ENCODE data around the gene UPK2. TPM values are rescaled to one million over a fixed set of nuclear protein-coding genes. Genes with fewer than 3 reads are reported as not detected.

The UPK2 gene
- total RNA-seq, 1 donor from 2014 or later = not detected

DNA sequence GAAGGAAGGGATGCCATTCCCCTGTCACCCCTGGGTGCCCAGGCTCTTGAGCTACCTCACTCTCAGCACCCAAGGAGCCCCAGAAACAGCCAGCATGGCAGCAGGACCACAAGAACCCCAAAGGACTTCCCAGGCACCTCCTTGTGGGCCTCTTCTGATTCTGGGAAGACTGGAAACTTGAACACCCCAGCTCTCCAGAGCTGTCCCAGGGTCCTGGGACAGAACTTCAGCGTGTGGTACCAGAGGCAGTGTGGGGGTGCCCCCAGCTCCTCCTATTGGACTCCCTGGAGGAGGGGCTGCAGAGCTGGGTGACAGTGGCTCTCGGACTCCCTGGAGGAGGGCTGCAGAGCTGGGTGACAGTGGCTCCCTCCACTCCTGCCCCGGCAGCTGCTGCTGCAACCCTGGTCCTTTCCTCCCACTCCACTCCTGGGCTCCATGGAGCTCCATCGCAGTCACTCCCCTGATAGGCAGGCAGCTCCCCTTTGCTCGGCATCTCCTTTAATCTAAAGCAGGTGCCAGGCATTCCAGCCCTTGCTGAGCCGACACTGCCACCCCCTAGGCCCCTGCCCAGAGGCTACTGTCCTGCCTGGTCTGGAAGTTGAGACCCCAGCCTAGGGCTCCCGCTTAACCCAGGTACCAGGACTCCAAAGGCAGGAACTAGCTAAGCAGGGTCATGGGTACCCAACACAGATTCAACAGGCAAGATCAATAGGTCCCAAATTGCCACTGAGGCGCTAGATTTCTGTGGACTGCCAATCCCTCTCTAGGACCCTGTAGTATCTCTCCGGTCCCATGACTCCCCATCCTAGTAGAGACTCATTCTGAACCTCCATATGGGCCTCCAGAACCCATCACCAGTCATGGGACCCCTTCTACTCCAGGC is 33.1 kb upstream of the UPK2 start:
- Mint-ChIP-seq H3K9me3 (ENCODE audit: unreplicated experiment) (peaks cover 14% of the 10 kb centered on the region), H3K4me3 (ENCODE audit: unreplicated experiment) (peak overlapping the region; percentile 87), H3K27me3 (ENCODE audit: unreplicated experiment) (peaks cover 8% of the 10 kb centered on the region), H3K36me3 (ENCODE audit: unreplicated experiment) (no peaks in the 10 kb centered on the region), H3K4me1 (ENCODE audit: low read depth, unreplicated experiment) (peaks cover 41% of the 10 kb centered on the region), H3K27ac (ENCODE audit: unreplicated experiment) (no peak overlapping the region)
- TF ChIP-seq, protein P1, sequence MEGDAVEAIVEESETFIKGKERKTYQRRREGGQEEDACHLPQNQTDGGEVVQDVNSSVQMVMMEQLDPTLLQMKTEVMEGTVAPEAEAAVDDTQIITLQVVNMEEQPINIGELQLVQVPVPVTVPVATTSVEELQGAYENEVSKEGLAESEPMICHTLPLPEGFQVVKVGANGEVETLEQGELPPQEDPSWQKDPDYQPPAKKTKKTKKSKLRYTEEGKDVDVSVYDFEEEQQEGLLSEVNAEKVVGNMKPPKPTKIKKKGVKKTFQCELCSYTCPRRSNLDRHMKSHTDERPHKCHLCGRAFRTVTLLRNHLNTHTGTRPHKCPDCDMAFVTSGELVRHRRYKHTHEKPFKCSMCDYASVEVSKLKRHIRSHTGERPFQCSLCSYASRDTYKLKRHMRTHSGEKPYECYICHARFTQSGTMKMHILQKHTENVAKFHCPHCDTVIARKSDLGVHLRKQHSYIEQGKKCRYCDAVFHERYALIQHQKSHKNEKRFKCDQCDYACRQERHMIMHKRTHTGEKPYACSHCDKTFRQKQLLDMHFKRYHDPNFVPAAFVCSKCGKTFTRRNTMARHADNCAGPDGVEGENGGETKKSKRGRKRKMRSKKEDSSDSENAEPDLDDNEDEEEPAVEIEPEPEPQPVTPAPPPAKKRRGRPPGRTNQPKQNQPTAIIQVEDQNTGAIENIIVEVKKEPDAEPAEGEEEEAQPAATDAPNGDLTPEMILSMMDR (IDR thresholded peaks at IDR 0.05; ENCODE audit: partially characterized antibody, unreplicated experiment) = no peak
- DNase-seq = no peak

DNA sequence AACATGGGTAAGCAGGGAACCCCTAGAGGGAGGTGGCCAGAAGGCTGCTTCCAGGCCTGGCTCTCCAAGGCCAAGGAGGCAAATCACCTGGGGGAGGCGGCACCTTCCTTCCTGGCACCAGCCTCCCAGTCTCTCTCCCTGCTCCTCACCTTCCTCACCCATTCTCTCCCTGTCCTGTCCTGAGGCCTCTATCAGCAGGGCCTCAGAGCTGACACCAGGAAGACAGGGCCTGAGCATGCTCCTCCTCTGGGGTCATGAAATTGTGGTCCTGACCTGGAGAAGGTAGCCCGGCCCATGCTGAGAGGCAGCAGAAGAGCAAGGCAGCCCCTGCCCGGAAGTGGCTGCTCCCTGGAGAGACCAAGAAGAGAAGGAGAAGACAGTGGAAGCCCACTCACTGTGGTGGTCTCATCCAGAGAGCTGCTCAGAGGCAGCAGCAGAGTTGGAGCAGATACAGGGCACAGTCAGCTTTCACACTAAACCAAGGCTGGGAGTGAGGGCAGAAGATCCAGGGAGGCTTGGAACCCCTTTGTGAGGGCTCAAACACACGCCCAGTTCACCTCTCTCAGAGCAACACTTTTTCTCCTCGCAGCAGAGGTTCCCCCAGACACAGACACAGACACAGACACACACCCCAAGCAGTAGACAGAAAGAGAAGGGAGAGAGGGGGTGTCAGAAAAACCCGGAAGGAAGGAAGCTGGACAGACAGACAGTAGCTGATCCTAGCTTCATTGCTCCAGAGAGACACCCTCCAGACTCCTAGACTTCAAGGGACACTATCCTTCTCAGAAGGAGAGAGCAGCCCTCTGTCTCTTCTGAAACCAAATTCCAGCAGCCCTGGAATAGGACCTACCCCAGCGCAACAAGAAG is 32.1 kb upstream of the UPK2 start:
- H3K27ac Mint-ChIP-seq (ENCODE audit: unreplicated experiment) = peak overlapping the region; percentile 11
- H3K4me1 Mint-ChIP-seq (ENCODE audit: low read depth, unreplicated experiment) = peaks cover 41% of the 10 kb centered on the region
- TF ChIP-seq, protein P1 (IDR thresholded peaks at IDR 0.05; ENCODE audit: partially characterized antibody, unreplicated experiment) = no peak
- peaks cover 8% of the 10 kb centered on the region for H3K27me3 Mint-ChIP-seq (ENCODE audit: unreplicated experiment)
- H3K4me3 Mint-ChIP-seq (ENCODE audit: unreplicated experiment) = peak overlapping the region; percentile 87
- H3K36me3 Mint-ChIP-seq (ENCODE audit: unreplicated experiment) = no peaks in the 10 kb centered on the region
- DNase-seq = no peak
- H3K9me3 Mint-ChIP-seq (ENCODE audit: unreplicated experiment) = peaks cover 17% of the 10 kb centered on the region

DNA sequence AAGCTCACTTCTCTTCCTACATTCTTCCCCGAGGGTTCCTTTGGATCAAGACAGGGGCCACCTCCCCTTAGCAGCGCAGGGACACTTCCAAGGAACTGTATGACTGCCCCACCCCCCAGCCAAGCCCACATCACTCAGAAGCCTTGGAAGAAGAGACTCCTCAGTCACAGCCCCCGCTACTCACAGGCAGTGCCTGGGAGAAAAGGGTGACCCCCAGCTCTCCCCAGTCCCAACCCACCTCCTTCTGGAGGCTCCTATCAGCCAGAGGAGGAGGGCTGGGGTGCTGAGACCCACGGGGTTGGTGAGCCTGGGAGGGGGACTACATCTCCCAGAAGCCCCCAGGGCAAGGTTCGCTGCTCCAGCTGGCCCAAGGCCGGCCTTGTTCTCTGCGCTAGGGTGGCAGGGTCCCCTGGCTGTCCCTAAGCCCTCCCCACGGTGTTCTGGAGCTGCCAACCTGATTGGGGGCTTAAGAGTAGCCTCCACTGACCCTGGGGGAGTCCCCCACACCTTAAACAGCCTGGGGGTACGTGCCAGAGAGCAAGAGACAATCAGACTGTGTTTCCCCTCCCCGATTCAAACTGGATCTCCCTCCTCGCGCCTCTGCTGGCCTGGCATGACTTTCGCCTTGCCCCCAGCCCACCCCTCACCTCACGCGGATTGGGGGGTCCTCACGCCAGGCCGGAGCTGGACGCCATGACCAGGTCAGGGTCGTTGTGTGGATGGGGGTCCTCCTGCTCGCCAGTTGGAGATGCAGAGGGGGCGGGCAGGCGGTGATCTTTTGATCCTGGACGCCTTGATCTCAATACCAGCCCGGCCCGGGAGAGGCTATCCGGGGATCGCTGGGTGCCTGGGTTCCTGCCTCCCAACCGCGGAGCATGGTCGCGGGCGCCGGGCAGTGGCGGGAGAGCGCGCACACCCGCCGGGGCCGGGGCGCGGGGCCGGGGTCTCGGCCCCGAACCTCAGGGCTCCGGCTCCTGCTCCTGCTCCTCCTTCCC is 31.2 kb upstream of the UPK2 start:
- TF ChIP-seq, protein P1 (IDR thresholded peaks at IDR 0.05; ENCODE audit: partially characterized antibody, unreplicated experiment) = no peak
- H3K36me3 Mint-ChIP-seq (ENCODE audit: unreplicated experiment) = no peaks in the 10 kb centered on the region
- H3K4me1 Mint-ChIP-seq (ENCODE audit: low read depth, unreplicated experiment) = peaks cover 34% of the 10 kb centered on the region
- DNase-seq = peak; percentile 82
- H3K27me3 Mint-ChIP-seq (ENCODE audit: unreplicated experiment) = peaks cover 8% of the 10 kb centered on the region
- H3K4me3 Mint-ChIP-seq (ENCODE audit: unreplicated experiment) = peak overlapping the region; percentile 87
- peak overlapping the region; percentile 11 for H3K27ac Mint-ChIP-seq (ENCODE audit: unreplicated experiment)
- H3K9me3 Mint-ChIP-seq (ENCODE audit: unreplicated experiment) = peaks cover 16% of the 10 kb centered on the region

DNA sequence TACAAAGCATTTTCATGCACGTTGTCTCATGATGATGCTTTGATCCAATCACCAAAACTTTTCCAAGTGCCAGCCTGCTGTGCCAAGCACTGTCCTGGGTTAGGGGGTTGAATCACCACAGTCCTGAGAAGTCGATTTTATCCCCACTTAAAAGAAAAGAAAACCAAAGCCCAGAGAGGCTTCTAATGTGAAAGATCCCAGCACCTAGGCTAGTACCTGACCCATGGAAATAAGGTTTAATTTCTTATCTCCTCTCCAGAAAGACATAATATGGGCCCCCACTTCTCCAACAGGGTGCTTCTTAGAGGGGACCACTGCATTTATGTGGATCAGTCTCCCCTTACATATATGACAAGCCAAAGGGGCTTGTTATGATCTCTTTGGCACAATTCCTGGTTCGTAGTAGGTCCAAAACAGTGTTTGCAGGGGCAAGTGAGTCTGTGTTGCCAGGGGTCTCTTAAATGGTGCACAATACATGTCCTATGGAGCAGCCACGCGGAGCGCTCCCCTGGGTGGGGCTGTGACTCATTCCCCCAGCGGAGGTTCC is 28.5 kb upstream of the UPK2 start:
- Mint-ChIP-seq H3K36me3 (ENCODE audit: unreplicated experiment) (no peaks in the 10 kb centered on the region), H3K4me1 (ENCODE audit: low read depth, unreplicated experiment) (peaks cover 25% of the 10 kb centered on the region), H3K9me3 (ENCODE audit: unreplicated experiment) (peaks cover 15% of the 10 kb centered on the region), H3K4me3 (ENCODE audit: unreplicated experiment) (peak overlapping the region; percentile 95), H3K27ac (ENCODE audit: unreplicated experiment) (peak overlapping the region; percentile 90), H3K27me3 (ENCODE audit: unreplicated experiment) (peaks cover 8% of the 10 kb centered on the region)
- TF ChIP-seq, protein P1 (IDR thresholded peaks at IDR 0.05; ENCODE audit: partially characterized antibody, unreplicated experiment) = no peak
- no peak for DNase-seq
